Left lung (tissue), 10 donors: ENCODE results near the gene HOXA7. TPM values are rescaled to one million over a fixed set of nuclear protein-coding genes. Genes with fewer than 3 reads are reported as not detected.

Source experiments
- ATAC-seq: fragments of 200-7000 bp; cut with Tn5 transposase; one replicate; pipeline ENCODE4 v1.9.1; 2020; ENCODE audit warnings: moderate library complexity
- DNase-seq, 4 donors: peaks; one replicate each; pipeline ENCODE4 v3.0.0-alpha.2; 2013 to 2020
- H3K27ac ChIP-seq, 2 donors: fragments of 200-600 bp; sonication (generic) in 1 of 2; one replicate each; pipeline versions ENCODE4 v1.5.0 to v1.8.0; 2020 to 2021
- H3K27me3 ChIP-seq, 2 donors: fragments of 200-600 bp; sonication (generic) in 1 of 2; one replicate each; pipeline versions ENCODE4 v1.5.0 to v1.8.0; 2020 to 2021
- H3K36me3 ChIP-seq, 2 donors: fragments of 200-600 bp; sonication (generic) in 1 of 2; one replicate each; pipeline versions ENCODE4 v1.5.0 to v1.8.0; 2020 to 2021
- H3K4me1 ChIP-seq, 2 donors: fragments of 200-600 bp; one replicate each; pipeline ENCODE4 v1.8.0; 2021
- H3K4me3 ChIP-seq, 2 donors: fragments of 200-600 bp; sonication (generic) in 1 of 2; one replicate each; pipeline versions ENCODE4 v1.5.0 to v1.8.0; 2020 to 2021; ENCODE audit warnings: mild to moderate bottlenecking in 1 of 2
- H3K9me3 ChIP-seq, 2 donors: fragments of 200-600 bp; sonication (generic) in 1 of 2; one replicate each; pipeline versions ENCODE4 v1.5.0 to v1.8.0; 2020 to 2021
- CTCF ChIP-seq, 2 donors: fragments of 200-600 bp; sonication (generic) in 1 of 2; IDR thresholded peaks; one replicate each; pipeline versions ENCODE4 v1.5.0 to v1.8.0; 2021; ENCODE audit warnings: antibody characterized with exemption in 2 of 2
- intact Hi-C, 2 donors: fragments of 100-400 bp; cut with DNase I; formaldehyde crosslinking; loops; one replicate each; pipeline versions ENCODE4 v1.11.2 to v1.14.2; 2022
- polyA plus RNA-seq, 6 donors: library from polyadenylated mRNA; unstranded; fragments of 120-200 nt; gene quantifications; one replicate each; pipeline ENCODE4 v1.2.1, GENCODE V29; 2013; ENCODE audit not compliant: insufficient read length in 6 of 6
- total RNA-seq, 2 donors: library from RNA; stranded (reverse); fragmentation: NEBNext Ultra II Directional; extraction: Animal tissue kit (Norgen Biotek cat#: 25700); gene quantifications; one replicate each; pipeline ENCODE4 v1.2.1, GENCODE V29; 2021
- donor health status: DM: no; HTN: yes; CAD: no.
- donor health status: DM: no; HTN: no; CAD: no.

HOXA7 gene
- total and polyA plus RNA-seq, 8 donors, result 1.3 to 6.4 (median 4.9) TPM

- Histone ChIP-seq H3K27me3 (peaks cover 100% of the 10 kb centered on the region in 2 donors), H3K27ac (no peak overlapping the region), H3K36me3 (no peaks in the 10 kb centered on the region), H3K4me1 (peaks cover 4 to 76% of the 10 kb centered on the region in 2 donors), H3K9me3 (no peaks in the 10 kb centered on the region), H3K4me3 (no peak overlapping the region)
- no peak for TF ChIP-seq CTCF (IDR thresholded peaks at IDR 0.05)
- peak in 2 of 4 donors; percentile 37 to 76 for DNase-seq
- intact Hi-C loops, result loop anchor here in 1 of 2 donors (10.0 kb wide), 1 partner anchor 1284 kb away; no protein-coding TSS in a partner anchor
- ATAC-seq, result no peak
Measured at GRCh38 chr7:27168265-27168947, 11.9 kb upstream of the HOXA7 start.

- H3K4me1 ChIP-seq, result peaks cover 4 to 75% of the 10 kb centered on the region in 2 donors
- no peak for ATAC-seq
- H3K9me3 ChIP-seq, result no peaks in the 10 kb centered on the region
- peaks cover 97 to 100% of the 10 kb centered on the region in 2 donors for H3K27me3 ChIP-seq
- no peaks in the 10 kb centered on the region for H3K36me3 ChIP-seq
- DNase-seq, result no peak
- intact Hi-C loops, result loop anchor here in 1 of 2 donors (10.0 kb wide), 1 partner anchor 1283 kb away; no protein-coding TSS in a partner anchor
- H3K4me3 ChIP-seq, result no peak overlapping the region
- no peak for TF ChIP-seq CTCF (IDR thresholded peaks at IDR 0.05)
- H3K27ac ChIP-seq, result no peak overlapping the region
Measured at GRCh38 chr7:27167916-27168264, 11.4 kb upstream of the HOXA7 start.

GRCh38 chr7:27166531-27167505, 10.3 kb upstream of the HOXA7 start:
- Histone ChIP-seq H3K4me1 (peaks cover 4 to 67% of the 10 kb centered on the region in 2 donors), H3K9me3 (no peaks in the 10 kb centered on the region), H3K36me3 (no peaks in the 10 kb centered on the region), H3K27ac (no peak overlapping the region), H3K27me3 (peaks cover 89 to 100% of the 10 kb centered on the region in 2 donors), H3K4me3 (peak overlapping the region in 1 of 2 donors; percentile 46)
- no peak for ATAC-seq
- no peak for TF ChIP-seq CTCF (IDR thresholded peaks at IDR 0.05)
- intact Hi-C loops, result loop anchor here in 1 of 2 donors (10.0 kb wide), 1 partner anchor 1282 kb away; no protein-coding TSS in a partner anchor
- DNase-seq, result peak in 2 of 4 donors; percentile 31 to 78

GRCh38 chr7:27165996-27166530, 9.6 kb upstream of the HOXA7 start:
- ATAC-seq, result no peak
- peak overlapping the region in 1 of 2 donors; percentile 46 for H3K4me3 ChIP-seq
- peaks cover 83 to 100% of the 10 kb centered on the region in 2 donors for H3K27me3 ChIP-seq
- no peak for TF ChIP-seq CTCF (IDR thresholded peaks at IDR 0.05)
- H3K9me3 ChIP-seq, result no peaks in the 10 kb centered on the region
- intact Hi-C loops, result loop anchor here in 1 of 2 donors (10.0 kb wide), 1 partner anchor 1281 kb away; no protein-coding TSS in a partner anchor
- DNase-seq, result peak in 2 of 4 donors; percentile 31 to 76
- peaks cover 4 to 72% of the 10 kb centered on the region in 2 donors for H3K4me1 ChIP-seq
- no peak overlapping the region for H3K27ac ChIP-seq
- no peaks in the 10 kb centered on the region for H3K36me3 ChIP-seq
